GM12891 (cell line): Measurements from ENCODE around the gene FUOM.

Experiments
- PAX5 ChIP-seq: IDR thresholded peaks from 2 replicates; pipeline ENCODE4 v1.6.1; 2011; ENCODE audit warnings: low read length, moderate library complexity, mild to moderate bottlenecking; ENCODE audit not compliant: insufficient read depth, severe bottlenecking
- POLR2A ChIP-seq: IDR thresholded peaks from 2 replicates; pipeline ENCODE4 v1.6.1; 2011; ENCODE audit warnings: low read depth, low read length, control low read depth
- POLR2AphosphoS5 ChIP-seq: IDR thresholded peaks from 2 replicates; pipeline ENCODE4 v1.6.1; 2011; ENCODE audit warnings: low read depth, low read length, control low read depth
- SPI1 ChIP-seq: IDR thresholded peaks from 2 replicates; pipeline ENCODE4 v1.6.1; 2011; ENCODE audit warnings: low read depth, low read length, control low read depth
- TAF1 ChIP-seq: IDR thresholded peaks from 2 replicates; pipeline ENCODE4 v1.6.1; 2011; ENCODE audit warnings: low read depth, low read length, control low read depth

GRCh38 chr10:133308421-133309099 lies 49.3 kb downstream of the FUOM start, which contains the start of the genes TUBGCP2 and ZNF511:
- TF ChIP-seq POLR2A (peak; percentile 65), TAF1 (peak; percentile 37; the same call in 1 of the 2 replicates), POLR2AphosphoS5 (peak; percentile 64; the same call in 1 of the 2 replicates), PAX5 (peak; percentile 13), SPI1 (no peak)
